GM12875 (cell line): ENCODE measurements around the gene HEXB.
A peak's percentile ranks its signal among the peaks of the same experiment; 100 is the strongest.
"Not testable (repeated sequence)": the region's sequence is repeated elsewhere in the genome, so short reads cannot be mapped to it uniquely, and the experiment has no call there.

Experiments
- H3K4me3 ChIP-seq: one replicate; pipeline ENCODE4 v1.5.1; 2011; ENCODE audit warnings: low read depth, low read length, control low read depth
- CTCF ChIP-seq: IDR thresholded peaks from 2 replicates; pipeline ENCODE4 v1.5.1; 2011; ENCODE audit warnings: low read depth, mild to moderate bottlenecking, control low read depth, inconsistent platforms, low read length, moderate library complexity, borderline replicate concordance; ENCODE audit not compliant: insufficient read depth

The HEXB gene

GRCh38 chr5:74667396-74667795 lies 17.6 kb upstream of the HEXB start:
- H3K4me3 ChIP-seq: no peak overlapping the region
- no peak for TF ChIP-seq CTCF

DNA sequence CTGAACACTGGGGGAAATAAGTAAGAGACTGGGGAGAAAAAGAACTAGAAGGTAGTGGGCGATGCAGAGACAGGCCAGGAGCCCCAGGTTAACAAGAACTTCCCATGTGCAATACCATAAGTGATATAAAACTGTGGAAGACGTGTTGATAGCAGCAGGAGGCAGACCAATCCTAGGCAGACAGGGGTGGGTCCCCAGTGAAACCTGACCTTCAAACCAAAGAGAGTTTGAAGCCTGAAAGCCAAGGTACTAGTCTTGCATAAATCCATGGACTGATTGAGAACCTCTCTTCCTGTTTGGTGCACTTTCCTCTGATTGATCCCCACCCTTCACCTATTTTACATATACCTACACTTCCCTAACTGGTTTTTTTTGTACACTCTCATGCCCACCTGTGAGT lies 15.2 kb upstream of the HEXB start:
- no peak overlapping the region for H3K4me3 ChIP-seq
- TF ChIP-seq CTCF: no peak

DNA sequence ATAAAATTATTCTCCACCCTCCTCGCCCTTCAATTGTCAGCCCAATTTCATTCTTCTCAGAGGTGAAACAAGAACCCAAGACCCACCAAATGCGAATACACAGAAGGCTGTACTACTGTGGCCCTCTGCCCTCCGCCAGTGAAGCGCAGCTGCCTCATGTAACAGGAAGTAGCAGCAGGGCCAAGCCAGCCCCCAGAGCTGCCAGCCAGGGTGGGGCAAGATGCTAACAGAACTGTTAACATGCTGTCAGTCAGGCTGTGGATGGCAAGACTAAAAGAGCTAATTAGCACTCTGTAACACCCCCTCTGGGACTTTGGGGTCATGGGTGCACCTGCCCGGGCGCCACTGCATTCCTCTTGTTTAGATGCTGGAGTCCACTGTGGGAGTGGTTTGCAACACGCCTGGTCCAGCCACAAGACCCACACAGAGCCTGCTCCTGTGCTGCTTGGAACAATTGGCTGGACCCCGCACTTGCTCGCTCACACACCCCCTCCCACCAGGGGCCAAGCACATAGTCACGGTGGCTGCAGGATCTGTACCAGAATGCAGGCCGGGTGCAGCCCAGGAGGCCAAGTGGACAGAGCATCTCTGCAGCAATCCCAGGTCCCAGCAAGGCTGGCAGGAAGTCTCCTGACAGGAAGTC lies 14.5 kb upstream of the HEXB start:
- no peak for TF ChIP-seq CTCF
- H3K4me3 ChIP-seq: no peak overlapping the region

DNA sequence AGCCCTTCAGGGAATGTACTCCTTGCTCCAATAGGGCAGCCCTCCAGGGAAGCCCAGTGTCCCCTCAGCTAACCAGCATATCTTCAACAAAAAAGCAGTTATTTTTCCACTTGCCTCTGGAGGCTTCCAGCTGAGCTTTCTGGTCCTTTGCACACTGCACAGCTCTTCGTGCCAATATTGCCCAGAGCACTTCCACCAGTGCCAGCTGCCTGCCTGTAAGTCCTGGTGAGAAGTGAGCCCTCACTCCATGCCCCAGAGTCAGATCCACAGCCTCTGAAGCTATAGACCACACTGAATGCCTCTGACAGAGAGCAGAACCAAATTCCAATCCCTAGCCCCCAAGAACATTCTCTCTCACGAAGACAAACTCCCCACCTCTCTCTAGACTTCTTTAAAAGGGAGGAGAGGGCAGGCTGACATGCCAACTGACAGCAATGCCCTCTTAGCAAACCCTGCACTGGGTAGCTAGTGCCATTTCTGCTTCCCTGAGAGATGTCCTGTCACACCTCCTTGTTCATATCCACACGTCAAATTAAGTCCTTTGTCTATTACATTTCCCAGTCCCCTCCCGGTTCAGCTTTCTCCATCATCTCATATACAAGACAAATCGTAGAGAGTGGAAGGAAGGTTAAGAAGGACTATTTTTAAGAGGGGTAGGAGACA lies 12.7 kb upstream of the HEXB start:
- H3K4me3 ChIP-seq: no peak overlapping the region
- TF ChIP-seq CTCF: no peak

- no peak overlapping the region for H3K4me3 ChIP-seq
- 0 out of 2 replicates have a peak, but pooled peaks have one; percentile 6 for TF ChIP-seq CTCF
Measured at GRCh38 chr5:74673011-74673790, 11.8 kb upstream of the HEXB start.

- not testable (repeated sequence) for H3K4me3 ChIP-seq
Measured at GRCh38 chr5:74676466-74676865, 8.6 kb upstream of the HEXB start.

DNA sequence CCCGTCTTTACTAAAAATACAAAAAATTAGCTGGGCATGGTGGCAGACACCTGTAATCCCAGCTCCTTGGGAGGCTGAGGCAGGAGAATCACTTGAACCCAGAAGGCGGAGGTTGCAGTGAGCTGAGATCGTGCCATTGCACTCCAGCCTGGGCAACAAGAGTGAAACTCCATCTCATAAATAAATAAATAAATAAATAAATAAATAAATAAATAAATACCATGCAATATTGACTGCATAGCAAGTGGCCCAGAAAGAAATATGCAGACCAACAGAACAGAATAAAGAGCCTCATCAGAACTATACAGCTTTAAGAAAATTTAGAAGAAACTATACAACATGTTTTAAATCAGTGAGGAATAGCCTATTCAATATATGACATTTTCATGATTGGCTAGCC lies 6.9 kb upstream of the HEXB start:
- not testable (repeated sequence) for H3K4me3 ChIP-seq

- not testable (repeated sequence) for H3K4me3 ChIP-seq
Measured at GRCh38 chr5:74679300-74679699, 5.7 kb upstream of the HEXB start.
